Esophagus muscularis mucosa (tissue), 4 donors: ENCODE measurements around the gene CDK2AP2. TPM values are rescaled to one million over a fixed set of nuclear protein-coding genes. Genes with fewer than 3 reads are reported as not detected.

Experiments used
- DNase-seq: peaks from one replicate; pipeline ENCODE4 v3.0.0-alpha.2; 2017; ENCODE audit errors: extremely low spot score
- H3K27ac ChIP-seq, 4 donors: fragments of 200-600 bp; sonication (generic); replicated peaks in 1 of 4; 1 replicate in 3 of 4; 2 replicates in 1 of 4; pipeline ENCODE4 v1.5.1; 2016 to 2019; ENCODE audit warnings: mild to moderate bottlenecking in 1 of 4
- H3K27me3 ChIP-seq, 4 donors: fragments of 200-600 bp; sonication (generic); one replicate each; pipeline versions ENCODE4 v1.5.1 to v1.6.0; 2016 to 2019
- H3K36me3 ChIP-seq, 4 donors: fragments of 200-600 bp; sonication (generic); one replicate each; pipeline ENCODE4 v1.5.1; 2016 to 2019
- H3K4me1 ChIP-seq, 4 donors: fragments of 200-600 bp; sonication (generic); one replicate each; pipeline ENCODE4 v1.5.1; 2016 to 2019
- H3K4me3 ChIP-seq, 4 donors: fragments of 200-600 bp; sonication (generic); 1 replicate in 2 of 4; 2 replicates in 2 of 4; pipeline ENCODE4 v1.5.1; 2016 to 2019; ENCODE audit warnings: mild to moderate bottlenecking in 4 of 4, moderate library complexity in 1 of 4
- H3K9me3 ChIP-seq, 4 donors: fragments of 200-600 bp; sonication (generic); 1 replicate in 3 of 4; 2 replicates in 1 of 4; pipeline ENCODE4 v1.5.1; 2016 to 2019
- EP300 ChIP-seq: sonication (generic); formaldehyde crosslinking; IDR thresholded peaks from one replicate; pipeline ENCODE4 v1.6.1; 2017; ENCODE audit warnings: antibody characterized with exemption
- POLR2A ChIP-seq: fragments of 450-650 bp; IDR thresholded peaks from one replicate; pipeline ENCODE4 v1.6.1; 2017; ENCODE audit warnings: antibody characterized with exemption, moderate library complexity, mild to moderate bottlenecking, low read depth
- POLR2AphosphoS5 ChIP-seq, 2 donors: sonication (generic); formaldehyde crosslinking; IDR thresholded peaks; one replicate each; pipeline ENCODE4 v1.6.1; 2017; ENCODE audit warnings: antibody characterized with exemption in 2 of 2
- WGBS: methylation state at CpG from one replicate; pipeline ENCODE4 v1.1.5; 2018; 5-methylcytosine and 5-hydroxymethylcytosine counted together
- intact Hi-C: fragments of 100-400 bp; cut with DNase I; formaldehyde crosslinking; loops from one replicate; pipeline ENCODE4 v1.15.1; 2023
- small RNA-seq, 3 donors: library from RNA; depleted of rRNA; stranded (forward); fragments of <200 nt; gene quantifications; one replicate each; pipeline ENCODE3, GENCODE V24; 2016
- total RNA-seq, 4 donors: library from RNA; depleted of rRNA; stranded (reverse); fragments of >200 nt; gene quantifications; one replicate each; pipeline versions ENCODE4 v1.1.0 to v1.2.1, GENCODE V29; 2016
- TF ChIP-seq, protein P1 (sequence below), 3 experiments: fragments of 200-600 bp in 2 of 3; fragments of 450-650 bp in 1 of 3; sonication (generic) in 2 of 3; IDR thresholded peaks; one replicate each; pipeline ENCODE4 v1.5.1; 2017 to 2019; ENCODE audit warnings: antibody characterized with exemption in 3 of 3, mild to moderate bottlenecking in 2 of 3, moderate library complexity in 1 of 3

Gene CDK2AP2
- total RNA-seq, 4 donors from 2014 or later: 61.0 to 111 (median 67.8) TPM

DNA sequence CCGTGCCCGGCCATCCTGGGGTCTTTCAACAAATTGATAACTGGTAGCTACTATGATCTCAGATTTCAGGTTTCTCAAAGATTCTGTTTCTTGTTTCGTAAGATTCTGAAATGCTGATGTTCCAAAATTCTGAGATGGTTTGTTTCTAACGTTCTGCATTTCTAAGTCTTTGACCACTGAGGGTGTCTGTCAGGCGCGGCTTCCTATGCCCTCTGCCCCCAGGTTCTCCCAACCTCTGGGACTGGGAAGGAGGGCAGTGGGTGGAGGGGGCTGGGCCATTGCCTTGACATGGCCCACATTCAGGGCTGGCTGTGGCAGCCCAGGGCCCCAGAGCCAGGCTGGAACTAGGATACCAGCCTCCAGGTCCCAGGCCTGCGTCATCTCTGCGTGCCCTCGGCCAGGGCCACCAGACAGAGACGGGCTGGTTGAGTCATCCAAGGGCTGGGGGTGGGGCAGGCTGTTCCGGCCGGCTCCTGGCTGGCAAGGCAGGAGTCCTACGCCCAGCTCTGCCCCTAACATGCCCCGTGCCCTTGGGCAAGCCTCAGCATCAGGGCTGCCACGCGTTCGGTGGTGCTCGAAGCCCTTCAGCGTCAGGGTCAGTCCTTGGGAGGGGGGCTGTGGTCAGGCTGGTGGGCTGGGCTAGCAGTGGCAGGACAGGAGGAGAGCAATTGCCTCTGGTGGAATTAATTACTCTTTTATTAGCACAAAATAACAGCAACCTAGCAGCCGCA is 44.1 kb downstream of the CDK2AP2 start:
- no peak for DNase-seq
- H3K27ac ChIP-seq: peak overlapping the region; percentile 86 to 94 (median 90)
- intact Hi-C loops: no loop called here
- WGBS: 77% methylated on average over 20 of the region's 20 CpGs
- peak; percentile 37 to 41 for TF ChIP-seq POLR2AphosphoS5 (IDR thresholded peaks at IDR 0.05)
- no peak for TF ChIP-seq EP300
- TF ChIP-seq, protein P1, sequence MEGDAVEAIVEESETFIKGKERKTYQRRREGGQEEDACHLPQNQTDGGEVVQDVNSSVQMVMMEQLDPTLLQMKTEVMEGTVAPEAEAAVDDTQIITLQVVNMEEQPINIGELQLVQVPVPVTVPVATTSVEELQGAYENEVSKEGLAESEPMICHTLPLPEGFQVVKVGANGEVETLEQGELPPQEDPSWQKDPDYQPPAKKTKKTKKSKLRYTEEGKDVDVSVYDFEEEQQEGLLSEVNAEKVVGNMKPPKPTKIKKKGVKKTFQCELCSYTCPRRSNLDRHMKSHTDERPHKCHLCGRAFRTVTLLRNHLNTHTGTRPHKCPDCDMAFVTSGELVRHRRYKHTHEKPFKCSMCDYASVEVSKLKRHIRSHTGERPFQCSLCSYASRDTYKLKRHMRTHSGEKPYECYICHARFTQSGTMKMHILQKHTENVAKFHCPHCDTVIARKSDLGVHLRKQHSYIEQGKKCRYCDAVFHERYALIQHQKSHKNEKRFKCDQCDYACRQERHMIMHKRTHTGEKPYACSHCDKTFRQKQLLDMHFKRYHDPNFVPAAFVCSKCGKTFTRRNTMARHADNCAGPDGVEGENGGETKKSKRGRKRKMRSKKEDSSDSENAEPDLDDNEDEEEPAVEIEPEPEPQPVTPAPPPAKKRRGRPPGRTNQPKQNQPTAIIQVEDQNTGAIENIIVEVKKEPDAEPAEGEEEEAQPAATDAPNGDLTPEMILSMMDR (IDR thresholded peaks at IDR 0.05): no peak
- no peak for TF ChIP-seq POLR2A
- peak overlapping the region; percentile 56 to 76 (median 70) for H3K4me3 ChIP-seq
- no peaks in the 10 kb centered on the region for H3K36me3 ChIP-seq
- H3K9me3 ChIP-seq: no peaks in the 10 kb centered on the region
- peaks cover 30 to 52% (median 46%) of the 10 kb centered on the region in 4 donors for H3K4me1 ChIP-seq
- H3K27me3 ChIP-seq: no peaks in the 10 kb centered on the region

DNA sequence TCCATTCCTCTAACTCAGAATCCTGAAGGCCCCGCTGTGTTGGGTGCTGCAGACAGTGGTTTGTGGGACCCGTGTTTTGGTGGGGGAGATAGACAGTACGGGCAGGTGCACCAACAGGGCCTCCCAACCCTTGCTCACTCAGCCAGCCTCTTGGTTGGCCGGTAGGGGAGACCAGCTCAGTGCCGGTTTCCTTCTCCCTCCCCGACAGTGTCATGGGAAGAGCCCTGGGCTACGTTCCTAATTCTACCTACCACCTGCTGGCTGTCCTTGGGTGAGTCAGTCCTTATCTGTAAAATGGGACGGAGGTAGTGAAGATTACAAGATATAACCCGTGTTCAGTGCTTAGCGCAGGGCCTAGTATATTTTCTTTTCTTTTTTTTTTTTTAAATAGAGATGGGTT is 44.8 kb downstream of the CDK2AP2 start:
- WGBS: 96% methylated on average over 10 of the region's 10 CpGs
- no peak for TF ChIP-seq POLR2A
- TF ChIP-seq POLR2AphosphoS5 (IDR thresholded peaks at IDR 0.05): no peak
- TF ChIP-seq EP300: no peak
- TF ChIP-seq, protein P1 (IDR thresholded peaks at IDR 0.05): no peak
- Histone ChIP-seq H3K9me3 (no peaks in the 10 kb centered on the region), H3K4me1 (peaks cover 28 to 46% (median 41%) of the 10 kb centered on the region in 4 donors), H3K27ac (peak overlapping the region; percentile 86 to 94 (median 90)), H3K27me3 (no peaks in the 10 kb centered on the region), H3K4me3 (no peak overlapping the region), H3K36me3 (no peaks in the 10 kb centered on the region)
- DNase-seq: no peak
- intact Hi-C loops: no loop called here

DNA sequence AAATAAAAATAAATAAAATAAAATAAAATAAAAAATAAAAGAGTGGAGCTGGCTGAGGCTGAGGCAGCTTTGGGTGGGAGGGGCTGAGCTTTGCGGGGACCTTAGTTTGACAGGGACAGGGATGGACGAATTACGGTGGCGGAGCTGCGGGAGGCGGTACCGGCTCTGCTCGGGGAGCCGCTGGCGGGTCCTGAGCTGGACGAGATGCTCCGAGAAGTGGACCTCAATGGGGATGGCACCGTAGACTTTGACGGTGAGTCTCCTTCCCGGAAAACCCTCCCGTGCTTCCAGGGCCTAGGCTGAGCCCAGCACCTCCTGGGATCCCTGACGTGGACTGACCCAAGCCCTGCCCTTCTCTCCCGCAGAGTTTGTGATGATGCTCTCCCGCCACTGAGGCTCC is 49.7 kb downstream of the CDK2AP2 start:
- TF ChIP-seq POLR2AphosphoS5 (IDR thresholded peaks at IDR 0.05): no peak
- no peak for TF ChIP-seq EP300
- no peak for TF ChIP-seq POLR2A
- TF ChIP-seq, protein P1 (IDR thresholded peaks at IDR 0.05): no peak
- DNase-seq: no peak
- H3K4me3 ChIP-seq: no peak overlapping the region
- no peaks in the 10 kb centered on the region for H3K27me3 ChIP-seq
- no peaks in the 10 kb centered on the region for H3K36me3 ChIP-seq
- intact Hi-C loops: no loop called here
- no peaks in the 10 kb centered on the region for H3K4me1 ChIP-seq
- no peak overlapping the region for H3K27ac ChIP-seq
- H3K9me3 ChIP-seq: no peaks in the 10 kb centered on the region
- 83% methylated on average over 17 of the region's 19 CpGs for WGBS

DNA sequence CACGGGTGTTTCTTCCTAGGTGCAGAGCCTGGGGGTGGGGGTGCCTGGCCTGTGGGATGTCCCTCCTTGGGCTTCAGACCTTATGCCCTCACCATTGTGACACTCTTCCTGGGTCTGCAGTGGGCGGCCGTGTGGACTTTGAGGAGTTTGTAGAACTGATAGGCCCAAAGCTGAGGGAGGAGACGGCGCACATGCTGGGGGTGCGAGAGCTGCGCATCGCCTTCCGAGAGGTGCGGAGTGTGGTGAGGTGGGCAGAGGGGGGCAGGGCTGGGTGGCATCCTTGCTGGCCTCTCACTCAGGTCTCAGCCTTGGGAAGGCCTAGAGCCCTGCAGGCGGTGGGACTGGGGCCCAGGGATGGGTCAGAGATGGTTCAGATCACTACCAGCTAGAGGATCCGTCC is 50.5 kb downstream of the CDK2AP2 start:
- no peaks in the 10 kb centered on the region for H3K4me1 ChIP-seq
- intact Hi-C loops: no loop called here
- no peaks in the 10 kb centered on the region for H3K36me3 ChIP-seq
- no peaks in the 10 kb centered on the region for H3K27me3 ChIP-seq
- H3K4me3 ChIP-seq: no peak overlapping the region
- H3K9me3 ChIP-seq: no peaks in the 10 kb centered on the region
- no peak overlapping the region for H3K27ac ChIP-seq
- whole genome bisulfite sequencing: 95% methylated on average over 12 of the region's 12 CpGs
- TF ChIP-seq, protein P1 (IDR thresholded peaks at IDR 0.05): no peak
- no peak for TF ChIP-seq EP300
- TF ChIP-seq POLR2A: no peak
- DNase-seq: no peak

Small RNA genes lying within 50 kb of the gene (small RNA-seq; reads per million reads assigned to genes)
- gene MIR6752: 0 to 0.25 (median 0) reads per million in 3 donors

Other genes starting within 250 kb of the CDK2AP2 start
- 10 to 100 TPM; 46.9 to 68.8 (median 59.5) TPM for gene GRK2, start 241.7 kb downstream of the CDK2AP2 start, total RNA-seq
- gene ANKRD13D, start 218.9 kb downstream of the CDK2AP2 start, total RNA-seq: 10 to 100 TPM; 27.7 to 53.0 (median 39.5) TPM
- gene SSH3, start 204.6 kb downstream of the CDK2AP2 start, total RNA-seq: 10 to 100 TPM; 28.2 to 51.5 (median 44.0) TPM
- 100 to 1,000 TPM in 1 of 4 donors, 10 to 100 TPM in 3; 77.2 to 106 (median 83.1) TPM for gene POLD4, start 154.6 kb downstream of the CDK2AP2 start, total RNA-seq
- 10 to 100 TPM in 3 of 4 donors, 1 to 10 TPM in 1; 8.3 to 28.3 (median 11.8) TPM for gene CLCF1, start 134.6 kb downstream of the CDK2AP2 start, total RNA-seq
- gene RAD9A, start 116.2 kb downstream of the CDK2AP2 start, total RNA-seq: 10 to 100 TPM; 10.7 to 16.7 (median 12.7) TPM
- 10 to 100 TPM; 56.9 to 87.3 (median 78.7) TPM for gene PPP1CA, start 106.3 kb downstream of the CDK2AP2 start, total RNA-seq
- gene TBC1D10C, start 104.1 kb downstream of the CDK2AP2 start, total RNA-seq: 1 to 10 TPM in 3 of 4 donors, under 1 TPM in 1; 0.57 to 2.8 (median 1.2) TPM
- 1 to 10 TPM in 2 of 4 donors, under 1 TPM in 2; 0.83 to 1.9 (median 1.2) TPM for gene CARNS1, start 92.5 kb downstream of the CDK2AP2 start, total RNA-seq
- 10 to 100 TPM; 34.0 to 51.0 (median 48.0) TPM for gene RPS6KB2, start 79.7 kb downstream of the CDK2AP2 start, total RNA-seq
- 1 to 10 TPM; 2.4 to 8.9 (median 3.6) TPM for gene PTPRCAP, start 70.5 kb downstream of the CDK2AP2 start, total RNA-seq
- gene CORO1B, start 64.7 kb downstream of the CDK2AP2 start, total RNA-seq: 10 to 100 TPM; 48.6 to 87.1 (median 70.7) TPM
- gene GPR152, start 55.4 kb downstream of the CDK2AP2 start, total RNA-seq: not detected
- 1 to 10 TPM in 2 of 4 donors, under 1 TPM in 2; 0.50 to 2.9 (median 1.5) TPM for gene CABP4, start 52.8 kb downstream of the CDK2AP2 start, total RNA-seq
- gene TMEM134, start 38.9 kb downstream of the CDK2AP2 start, total RNA-seq: 10 to 100 TPM; 36.1 to 48.7 (median 46.2) TPM
- gene AIP, start 25.1 kb downstream of the CDK2AP2 start, total RNA-seq: 100 to 1,000 TPM in 3 of 4 donors, 10 to 100 TPM in 1; 68.1 to 121 (median 108) TPM
- gene PITPNM1, start 2.8 kb downstream of the CDK2AP2 start, total RNA-seq: 10 to 100 TPM; 11.6 to 23.6 (median 15.3) TPM
- not detected for gene CABP2, start 15.3 kb upstream of the CDK2AP2 start, total RNA-seq
- 100 to 1,000 TPM; 469 to 810 (median 596) TPM for gene GSTP1, start 75.7 kb upstream of the CDK2AP2 start, total RNA-seq
- 100 to 1,000 TPM; 196 to 252 (median 212) TPM for gene NDUFV1, start 98.8 kb upstream of the CDK2AP2 start, total RNA-seq
- 1 to 10 TPM; 1.9 to 4.8 (median 3.5) TPM for gene NUDT8, start 121.8 kb upstream of the CDK2AP2 start, total RNA-seq
- not detected for gene TBX10, start 131.6 kb upstream of the CDK2AP2 start, total RNA-seq
- gene ACY3, start 142.6 kb upstream of the CDK2AP2 start, total RNA-seq: not detected
- gene ALDH3B2, start 166.5 kb upstream of the CDK2AP2 start, total RNA-seq: not detected